SK-N-MC (cell line): Measurements from ENCODE around the gene TMEM44.

Experiments
- EZH2 ChIP-seq: fragments of 200-600 bp; sonication (generic); IDR thresholded peaks from one replicate; pipeline ENCODE4 v1.6.1; 2017; ENCODE audit warnings: antibody characterized with exemption
- FOXP2 ChIP-seq: optimal IDR thresholded peaks from 2 replicates; pipeline ENCODE3; 2011; ENCODE audit warnings: mild to moderate bottlenecking, moderate library complexity; ENCODE audit not compliant: insufficient read depth; ENCODE audit errors: extremely low read length, control extremely low read depth
- POLR2AphosphoS5 ChIP-seq: IDR thresholded peaks from 2 replicates; pipeline ENCODE4 v1.6.1; 2012; ENCODE audit warnings: mild to moderate bottlenecking, low read depth, low read length, borderline replicate concordance

GRCh38 chr3:194547042-194547441 lies 86.2 kb downstream of the TMEM44 start:
- TF ChIP-seq EZH2 (no peak), POLR2AphosphoS5 (no peak), FOXP2 (no peak)
